ENCODE measurements around the gene CD247. TPM values are rescaled to one million over a fixed set of nuclear protein-coding genes. Genes with fewer than 3 reads are reported as not detected.

CD247 gene
- total and polyA plus RNA-seq, 9 of the 15 experiments (the other 6 are each of a cell fraction or from before 2014, with no cell fraction given): 0.08 to 0.42 (median 0.28) TPM; not detected in 5

- TF ChIP-seq ZBTB12 (CRISPR knock-in tag; IDR thresholded peaks at IDR 0.05) (no peak), TBP (optimal IDR thresholded peaks at IDR 0.05; ENCODE audit: low read depth, low read length) (no peak), ATF2 (CRISPR knock-in tag; IDR thresholded peaks at IDR 0.05) (0 out of 2 replicates have a peak, but pooled peaks have one; percentile 65), ZNF175 (CRISPR knock-in tag; IDR thresholded peaks at IDR 0.05; ENCODE audit: low read depth) (peak; percentile 87), CHD4 (IDR thresholded peaks at IDR 0.05; ENCODE audit: insufficient read depth, insufficient replicate concordance, low read depth, low read length, poor library complexity, severe bottlenecking) (no peak), EGR1 (conservative IDR thresholded peaks at IDR 0.05) (peak; percentile 97), ZNF785 (CRISPR knock-in tag; IDR thresholded peaks at IDR 0.05) (no peak), LEF1 (IDR thresholded peaks at IDR 0.05) (no peak), TAF1 (IDR thresholded peaks at IDR 0.05; ENCODE audit: control insufficient read depth, extremely low read depth, insufficient read depth, low read length, severe bottlenecking) (peak; percentile 34), ID3 (CRISPR knock-in tag; IDR thresholded peaks at IDR 0.05) (no peak), ID3 (tag; IDR thresholded peaks at IDR 0.05) (0 out of 2 replicates have a peak, but pooled peaks have one; percentile 35), SMARCA4 (IDR thresholded peaks at IDR 0.05) (peak; percentile 66), ZNF311 (CRISPR knock-in tag; IDR thresholded peaks at IDR 0.05) (no peak), IRF2 (CRISPR knock-in tag; IDR thresholded peaks at IDR 0.05) (0 out of 2 replicates have a peak, but pooled peaks have one; percentile 40), HES1 (IDR thresholded peaks at IDR 0.05; ENCODE audit: low read depth) (no peak), ZNF766 (CRISPR knock-in tag; conservative IDR thresholded peaks at IDR 0.05) (peak; percentile 78), ZNF232 (CRISPR knock-in tag; IDR thresholded peaks at IDR 0.05) (0 out of 2 replicates have a peak, but pooled peaks have one; percentile 29), ARID4B (CRISPR knock-in tag; IDR thresholded peaks at IDR 0.05) (peak; percentile 60; the same call in 1 of the 2 replicates), CCNT2 (IDR thresholded peaks at IDR 0.05; ENCODE audit: borderline replicate concordance, extremely low read depth, insufficient read length, low read depth, low read length) (no peak)
Measured at GRCh38 chr1:167517535-167518330, 596 bp downstream of the CD247 start (continued).
